CD14-positive monocyte (primary cell): ENCODE data around the gene QSOX1. TPM values are rescaled to one million over a fixed set of nuclear protein-coding genes. Genes with fewer than 3 reads are reported as not detected.

Experiments used
- DNase-seq, 3 donors: peaks; one replicate each; pipeline ENCODE4 v3.0.0-alpha.2; 2011 to 2022
- H2AFZ ChIP-seq: 2 replicates; pipeline ENCODE4 v1.6.0; 2012; ENCODE audit warnings: mild to moderate bottlenecking, low read depth, low read length, inconsistent platforms; ENCODE audit not compliant: insufficient read depth, poor library complexity, severe bottlenecking
- H3K27ac ChIP-seq, 2 donors: 1 replicate in 1 of 2; 2 replicates in 1 of 2; pipeline ENCODE4 v1.5.1; 2012 to 2013; ENCODE audit warnings: low read length in 2 of 2, control low read depth in 1 of 2, inconsistent platforms in 1 of 2, low read depth in 1 of 2, mild to moderate bottlenecking in 1 of 2
- H3K27me3 ChIP-seq, 2 donors: one replicate each; pipeline versions ENCODE4 v1.6.0 to v1.6.1; 2011 to 2013; ENCODE audit warnings: low read length in 2 of 2; ENCODE audit not compliant: control insufficient read depth in 2 of 2, insufficient read depth in 2 of 2
- H3K36me3 ChIP-seq, 2 donors: replicated peaks in 1 of 2; 1 replicate in 1 of 2; 2 replicates in 1 of 2; pipeline versions ENCODE4 v1.5.1 to v1.6.1; 2012 to 2013; ENCODE audit warnings: low read length in 2 of 2, control low read depth in 1 of 2, inconsistent platforms in 1 of 2, mild to moderate bottlenecking in 1 of 2; ENCODE audit not compliant: insufficient read depth in 2 of 2, control insufficient read depth in 1 of 2
- H3K4me1 ChIP-seq, 2 donors: 1 replicate in 1 of 2; 2 replicates in 1 of 2; pipeline versions ENCODE4 v1.5.1 to v1.6.1; 2012 to 2013; ENCODE audit warnings: low read length in 2 of 2, control low read depth in 1 of 2, inconsistent platforms in 1 of 2, mild to moderate bottlenecking in 1 of 2, moderate library complexity in 1 of 2; ENCODE audit not compliant: insufficient read depth in 2 of 2, control insufficient read depth in 1 of 2
- H3K4me2 ChIP-seq: replicated peaks from 2 replicates; pipeline ENCODE3; 2012; ENCODE audit warnings: low read length, moderate library complexity, mild to moderate bottlenecking; ENCODE audit not compliant: poor library complexity, severe bottlenecking; ENCODE audit errors: extremely low read depth
- H3K4me3 ChIP-seq, 3 experiments: fragments of 200-600 bp in 1 of 3; sonication (generic) in 1 of 3; replicated peaks in 1 of 3; 1 replicate in 2 of 3; 2 replicates in 1 of 3; pipeline ENCODE4 v1.5.1; 2011 to 2013; ENCODE audit warnings: low read length in 3 of 3, mild to moderate bottlenecking in 3 of 3, control low read depth in 2 of 3, low read depth in 2 of 3, inconsistent platforms in 1 of 3, moderate library complexity in 1 of 3
- H3K79me2 ChIP-seq: 2 replicates; pipeline ENCODE4 v1.6.0; 2012; ENCODE audit warnings: mild to moderate bottlenecking, control low read depth, inconsistent platforms, low read length, moderate library complexity; ENCODE audit not compliant: insufficient read depth
- H3K9ac ChIP-seq: 2 replicates; pipeline ENCODE4 v1.6.0; 2017; ENCODE audit warnings: low read length, mild to moderate bottlenecking; ENCODE audit not compliant: insufficient read depth, poor library complexity, severe bottlenecking
- H3K9me3 ChIP-seq, 2 donors: replicated peaks in 1 of 2; 1 replicate in 1 of 2; 2 replicates in 1 of 2; pipeline versions ENCODE4 v1.5.1 to v1.6.1; 2012 to 2013; ENCODE audit warnings: low read length in 2 of 2, control low read depth in 1 of 2; ENCODE audit not compliant: control insufficient read depth in 1 of 2, insufficient read depth in 1 of 2
- H4K20me1 ChIP-seq: 2 replicates; pipeline ENCODE4 v1.6.0; 2012; ENCODE audit warnings: mild to moderate bottlenecking, low read length, control low read depth, moderate library complexity; ENCODE audit not compliant: insufficient read depth
- H3K27ac Mint-ChIP-seq, 7 donors: one replicate each; pipeline ENCODE4 v1.8.0; 2020; ENCODE audit warnings: mild to moderate bottlenecking in 7 of 7, mixed read lengths in 7 of 7, moderate library complexity in 6 of 7, inconsistent platforms in 2 of 7
- H3K27me3 Mint-ChIP-seq, 3 donors: one replicate each; pipeline ENCODE4 v1.8.0; 2021 to 2022; ENCODE audit warnings: low read depth in 3 of 3, mild to moderate bottlenecking in 3 of 3, mixed read lengths in 3 of 3, moderate library complexity in 3 of 3, inconsistent platforms in 1 of 3
- H3K36me3 Mint-ChIP-seq, 2 donors: one replicate each; pipeline ENCODE4 v1.8.0; 2020; ENCODE audit warnings: mixed read lengths in 2 of 2, inconsistent platforms in 1 of 2, mild to moderate bottlenecking in 1 of 2
- H3K4me1 Mint-ChIP-seq: one replicate; pipeline ENCODE4 v1.8.0; 2020; ENCODE audit warnings: mild to moderate bottlenecking, mixed read lengths
- H3K4me3 Mint-ChIP-seq, 2 donors: one replicate each; pipeline ENCODE4 v1.8.0; 2020; ENCODE audit warnings: mild to moderate bottlenecking in 2 of 2, mixed read lengths in 2 of 2, moderate library complexity in 1 of 2
- H3K9me3 Mint-ChIP-seq, 7 donors: one replicate each; pipeline ENCODE4 v1.8.0; 2020 to 2022; ENCODE audit warnings: mixed read lengths in 7 of 7, mild to moderate bottlenecking in 6 of 7, moderate library complexity in 6 of 7, inconsistent platforms in 2 of 7
- CTCF ChIP-seq: fragments of 200-600 bp; IDR thresholded peaks from one replicate; pipeline ENCODE4 v1.8.0; 2022; ENCODE audit warnings: antibody characterized with exemption, mild to moderate bottlenecking
- WGBS: methylation state at CpG from one replicate; pipeline ENCODE4 v1.1.5; 2013; ENCODE audit warnings: missing lambda C conversion rate; ENCODE audit not compliant: insufficient coverage; 5-methylcytosine and 5-hydroxymethylcytosine counted together
- intact Hi-C, 2 donors: fragments of 100-400 bp; cut with micrococcal nuclease; formaldehyde crosslinking; loops; one replicate each; pipeline versions ENCODE4 v1.15.0 to v1.15.1; 2023
- polyA plus RNA-seq, 3 donors: library from polyadenylated mRNA; depleted of rRNA in 1 of 3; unstranded in 2 of 3; stranded (reverse) in 1 of 3; fragments of 300-500 nt in 2 of 3; fragments of >200 nt in 1 of 3; fragmentation: Illumina TruSeq in 2 of 3; gene quantifications; 1 replicate in 2 of 3; 2 replicates in 1 of 3; pipeline ENCODE4 v1.2.3, GENCODE V29; 2012 to 2021

Gene QSOX1
- polyA plus RNA-seq, 3 donors, result 34.5 to 86.5 (median 35.8) TPM

GRCh38 chr1:180219776-180220175 lies 65.1 kb downstream of the QSOX1 start:
- Histone ChIP-seq H3K27ac (no peak overlapping the region), H4K20me1 (no peaks in the 10 kb centered on the region), H2AFZ (no peak overlapping the region), H3K4me2 (no peak overlapping the region), H3K36me3 (no peaks in the 10 kb centered on the region), H3K9me3 (peaks cover 0 to 2% of the 10 kb centered on the region in 2 donors), H3K27me3 (peaks cover 13 to 18% of the 10 kb centered on the region in 2 donors), H3K9ac (no peak overlapping the region), H3K4me3 (no peak overlapping the region), H3K4me1 (no peaks in the 10 kb centered on the region), H3K79me2 (no peaks in the 10 kb centered on the region)
- 96% methylated on average over 9 of the region's 11 CpGs for WGBS
- Mint-ChIP-seq H3K36me3 (no peaks in the 10 kb centered on the region), H3K27ac (no peak overlapping the region), H3K4me3 (no peak overlapping the region), H3K27me3 (peaks cover 21 to 37% (median 26%) of the 10 kb centered on the region in 3 donors), H3K9me3 (peaks cover 0 to 3% (median 0%) of the 10 kb centered on the region in 7 donors), H3K4me1 (no peaks in the 10 kb centered on the region)
- TF ChIP-seq CTCF, result no peak
- intact Hi-C loops, result no loop called here
- no peak for DNase-seq

- 100% methylated on average over 3 of the region's 6 CpGs for WGBS
Observed at GRCh38 chr1:180221462-180221861, 66.8 kb downstream of the QSOX1 start.

More at GRCh38 chr1:180221462-180221861, 66.8 kb downstream of the QSOX1 start:
- DNase-seq, result no peak
- Mint-ChIP-seq H3K4me1 (no peaks in the 10 kb centered on the region), H3K27me3 (peaks cover 36 to 53% (median 42%) of the 10 kb centered on the region in 3 donors), H3K9me3 (peaks cover 0 to 4% (median 0%) of the 10 kb centered on the region in 7 donors), H3K36me3 (no peaks in the 10 kb centered on the region), H3K27ac (no peak overlapping the region), H3K4me3 (no peak overlapping the region)
- H3K27ac ChIP-seq, result no peak overlapping the region
- no peaks in the 10 kb centered on the region for H3K4me1 ChIP-seq
- peaks cover 29 to 35% of the 10 kb centered on the region in 2 donors for H3K27me3 ChIP-seq
- no peak overlapping the region for H3K4me3 ChIP-seq
- H3K9ac ChIP-seq, result no peak overlapping the region
- H3K4me2 ChIP-seq, result no peak overlapping the region
- no peaks in the 10 kb centered on the region for H3K36me3 ChIP-seq
- no peak overlapping the region for H2AFZ ChIP-seq
- intact Hi-C loops, result no loop called here
- TF ChIP-seq CTCF, result no peak
- no peaks in the 10 kb centered on the region for H4K20me1 ChIP-seq
- H3K9me3 ChIP-seq, result peaks cover 2 to 4% of the 10 kb centered on the region in 2 donors
- no peaks in the 10 kb centered on the region for H3K79me2 ChIP-seq
